Caco-2 (cell line): ENCODE results near the gene TRIM7. TPM values are rescaled to one million over a fixed set of nuclear protein-coding genes. Genes with fewer than 3 reads are reported as not detected.

Source experiments
- BruUV-seq: library from RNA; stranded (reverse); fragments of 400-500 nt; replicated peaks from 2 replicates; lab custom pipeline; 2021; lab: Mats Ljungman, UMichigan
- CTCF ChIA-PET: fragments of 300-600 bp; sonication (Branson Sonifier 250); formaldehyde crosslinking; loops from one replicate; lab custom pipeline; 2022; ENCODE audit warnings: antibody characterized with exemption; lab: Charles Lee
- POLR2A ChIA-PET: fragments of 300-600 bp; sonication (Branson Sonifier 250); formaldehyde crosslinking; loops from one replicate; lab custom pipeline; 2022; ENCODE audit warnings: antibody characterized with exemption; lab: Charles Lee
- DNase-seq, 2 experiments: peaks; one replicate each; pipeline versions ENCODE4 v3.0.0 to v3.0.0-alpha.2; 2020 to 2022
- H3K27me3 ChIP-seq: replicated peaks from 2 replicates; pipeline ENCODE4 v1.6.0; 2011; ENCODE audit warnings: low read length; ENCODE audit not compliant: control insufficient read depth, insufficient read depth
- H3K36me3 ChIP-seq: 2 replicates; pipeline ENCODE4 v1.5.1; 2011; ENCODE audit warnings: low read length; ENCODE audit not compliant: control insufficient read depth, insufficient read depth
- H3K4me1 ChIP-seq: fragments of 250-450 bp; sonication (Bioruptor Pico); 2 replicates; pipeline ENCODE4 v1.5.1; 2020; ENCODE audit warnings: mild to moderate bottlenecking
- H3K4me3 ChIP-seq: 2 replicates; pipeline ENCODE4 v1.5.1; 2011; ENCODE audit warnings: low read depth, mild to moderate bottlenecking, control low read depth, low read length
- H3K9me3 ChIP-seq: fragments of 250-450 bp; sonication (Bioruptor Pico); 2 replicates; pipeline ENCODE4 v1.5.1; 2020; ENCODE audit warnings: mild to moderate bottlenecking, moderate library complexity
- H3K27ac Mint-ChIP-seq: one replicate; pipeline ENCODE4 v1.8.0; 2022; ENCODE audit warnings: mixed read lengths; ENCODE audit not compliant: unreplicated experiment
- H3K27me3 Mint-ChIP-seq: one replicate; pipeline ENCODE4 v1.8.0; 2022; ENCODE audit warnings: mixed read lengths; ENCODE audit not compliant: insufficient read depth, unreplicated experiment
- H3K36me3 Mint-ChIP-seq: one replicate; pipeline ENCODE4 v1.8.0; 2022; ENCODE audit warnings: mild to moderate bottlenecking, mixed read lengths; ENCODE audit not compliant: insufficient read depth, unreplicated experiment
- H3K4me1 Mint-ChIP-seq: one replicate; pipeline ENCODE4 v1.8.0; 2022; ENCODE audit warnings: low read depth, mixed read lengths; ENCODE audit not compliant: unreplicated experiment
- H3K4me3 Mint-ChIP-seq: one replicate; pipeline ENCODE4 v1.8.0; 2022; ENCODE audit warnings: mild to moderate bottlenecking, moderate library complexity, mixed read lengths; ENCODE audit not compliant: unreplicated experiment
- H3K9me3 Mint-ChIP-seq: one replicate; pipeline ENCODE4 v1.8.0; 2022; ENCODE audit warnings: mixed read lengths; ENCODE audit not compliant: unreplicated experiment
- CTCF ChIP-seq, 2 experiments: fragments of 200-600 bp in 1 of 2; IDR thresholded peaks; 1 replicate in 1 of 2; 2 replicates in 1 of 2; pipeline versions ENCODE4 v1.5.1 to v1.8.0; 2011 to 2022; ENCODE audit warnings: antibody characterized with exemption in 1 of 2, control low read depth in 1 of 2, inconsistent platforms in 1 of 2, low read depth in 1 of 2, low read length in 1 of 2, mild to moderate bottlenecking in 1 of 2, moderate library complexity in 1 of 2; ENCODE audit not compliant: insufficient read depth in 1 of 2, severe bottlenecking in 1 of 2, unreplicated experiment in 1 of 2
- intact Hi-C: fragments of 100-400 bp; cut with micrococcal nuclease; formaldehyde crosslinking; loops from one replicate; pipeline ENCODE4 v1.10.0; 2022; ENCODE audit not compliant: unreplicated experiment
- total RNA-seq: library from RNA; stranded (reverse); gene quantifications from 2 replicates; pipeline ENCODE4 v1.2.3, GENCODE V29; 2022

TRIM7 gene
- total RNA-seq, 1 experiment from 2014 or later, result 0.86 TPM

GRCh38 chr5:181198905-181199519 is 6.0 kb downstream of the TRIM7 start:
- DNase-seq, result no peak
- Histone ChIP-seq H3K27me3 (no peaks in the 10 kb centered on the region; the same call in 1 of the 2 replicates), H3K36me3 (no peaks in the 10 kb centered on the region), H3K4me1 (peaks cover 8% of the 10 kb centered on the region; the same call in 1 of the 2 replicates), H3K4me3 (no peak overlapping the region), H3K9me3 (no peaks in the 10 kb centered on the region)
- BruUV-seq, result no TSS peak
- no peak overlapping the region for H3K27ac Mint-ChIP-seq
- ChIA-PET POLR2A (no interaction called here), CTCF (no interaction called here)
- H3K36me3 Mint-ChIP-seq, result peaks cover 2% of the 10 kb centered on the region
- H3K4me3 Mint-ChIP-seq, result no peak overlapping the region
- no peaks in the 10 kb centered on the region for H3K9me3 Mint-ChIP-seq
- intact Hi-C loops, result no loop called here
- H3K27me3 Mint-ChIP-seq, result no peaks in the 10 kb centered on the region
- TF ChIP-seq CTCF (IDR thresholded peaks at IDR 0.05; ENCODE audit: insufficient read depth in 1 of 2, low read depth in 1 of 2, low read length in 1 of 2, severe bottlenecking in 1 of 2, unreplicated experiment in 1 of 2), result no peak
- peaks cover 21% of the 10 kb centered on the region for H3K4me1 Mint-ChIP-seq

GRCh38 chr5:181198106-181198685 is 6.8 kb downstream of the TRIM7 start:
- ChIA-PET POLR2A (no interaction called here), CTCF (interaction anchor here (1.2 to 1.5 kb wide), 2 partner anchors 10 to 13 kb away, joined by 5 to 8 read pairs; no protein-coding TSS in a partner anchor)
- Histone ChIP-seq H3K27me3 (no peaks in the 10 kb centered on the region; the same call in 1 of the 2 replicates), H3K9me3 (no peaks in the 10 kb centered on the region), H3K36me3 (no peaks in the 10 kb centered on the region), H3K4me3 (no peak overlapping the region), H3K4me1 (peaks cover 8% of the 10 kb centered on the region; the same call in 1 of the 2 replicates)
- no peak overlapping the region for H3K4me3 Mint-ChIP-seq
- H3K36me3 Mint-ChIP-seq, result no peaks in the 10 kb centered on the region
- intact Hi-C loops, result no loop called here
- H3K27me3 Mint-ChIP-seq, result no peaks in the 10 kb centered on the region
- no peaks in the 10 kb centered on the region for H3K9me3 Mint-ChIP-seq
- no peak for DNase-seq
- peaks cover 21% of the 10 kb centered on the region for H3K4me1 Mint-ChIP-seq
- no TSS peak for BruUV-seq
- TF ChIP-seq CTCF (IDR thresholded peaks at IDR 0.05; ENCODE audit: insufficient read depth in 1 of 2, low read depth in 1 of 2, low read length in 1 of 2, severe bottlenecking in 1 of 2, unreplicated experiment in 1 of 2), result no peak
- H3K27ac Mint-ChIP-seq, result no peak overlapping the region

GRCh38 chr5:181197326-181197951 is 7.6 kb downstream of the TRIM7 start:
- POLR2A ChIA-PET, result interaction anchor here (0.6 kb wide), 1 partner anchor 25 kb away, joined by 4 read pairs; no protein-coding TSS in a partner anchor
- no peaks in the 10 kb centered on the region for H3K36me3 ChIP-seq

More at GRCh38 chr5:181197326-181197951, 7.6 kb downstream of the TRIM7 start:
- no peak overlapping the region for H3K4me3 Mint-ChIP-seq
- Histone ChIP-seq H3K27me3 (no peaks in the 10 kb centered on the region; the same call in 1 of the 2 replicates), H3K4me3 (no peak overlapping the region), H3K4me1 (peaks cover 13% of the 10 kb centered on the region), H3K9me3 (no peaks in the 10 kb centered on the region)
- no peaks in the 10 kb centered on the region for H3K27me3 Mint-ChIP-seq
- no peak overlapping the region for H3K27ac Mint-ChIP-seq
- no peak for TF ChIP-seq CTCF (IDR thresholded peaks at IDR 0.05; ENCODE audit: insufficient read depth in 1 of 2, low read depth in 1 of 2, low read length in 1 of 2, severe bottlenecking in 1 of 2, unreplicated experiment in 1 of 2)
- peaks cover 27% of the 10 kb centered on the region for H3K4me1 Mint-ChIP-seq
- no TSS peak for BruUV-seq
- H3K36me3 Mint-ChIP-seq, result peaks cover 4% of the 10 kb centered on the region
- no peaks in the 10 kb centered on the region for H3K9me3 Mint-ChIP-seq
- DNase-seq, result no peak
- CTCF ChIA-PET, result interaction anchor here (1.2 to 1.5 kb wide), 2 partner anchors 10 to 13 kb away, joined by 5 to 8 read pairs; no protein-coding TSS in a partner anchor
- intact Hi-C loops, result no loop called here
